Sciatic nerve (tissue), 2 donors: ENCODE data around the gene ADPRHL1. TPM values are rescaled to one million over a fixed set of nuclear protein-coding genes. Genes with fewer than 3 reads are reported as not detected.
"Not testable (repeated sequence)": the region's sequence is repeated elsewhere in the genome, so short reads cannot be mapped to it uniquely, and the experiment has no call there.

Experiments used
- ATAC-seq: fragments of 200-7000 bp; cut with Tn5 transposase; one replicate; pipeline ENCODE4 v1.9.1; 2020; ENCODE audit warnings: mild to moderate bottlenecking, moderate library complexity
- DNase-seq: peaks from one replicate; pipeline ENCODE4 v3.0.0-alpha.2; 2020; ENCODE audit warnings: low spot score
- intact Hi-C: fragments of 100-400 bp; cut with DNase I; formaldehyde crosslinking; loops from one replicate; pipeline ENCODE4 v1.14.2; 2022
- total RNA-seq: library from RNA; stranded (reverse); fragmentation: NEBNext Ultra II Directional; extraction: Animal tissue kit (Norgen Biotek cat#: 25700); gene quantifications from one replicate; pipeline ENCODE4 v1.2.1, GENCODE V29; 2021
- donor health status: DM: no; HTN: no; CAD: no.
- donor health status: DM: no; HTN: no; CAD: no.

Gene ADPRHL1
- total RNA-seq, 1 donor from 2014 or later = 14.5 TPM

GRCh38 chr13:113460599-113460998 is 7.3 kb upstream of the ADPRHL1 start:
- ATAC-seq = no peak
- no peak for DNase-seq
- intact Hi-C loops = no loop called here

- ATAC-seq = no peak
- intact Hi-C loops = no loop called here
- peak; percentile 50 for DNase-seq
Observed at GRCh38 chr13:113460064-113460555, 6.8 kb upstream of the ADPRHL1 start.

GRCh38 chr13:113458253-113459065 is 5.2 kb upstream of the ADPRHL1 start:
- DNase-seq = no peak
- intact Hi-C loops = no loop called here
- ATAC-seq = peak; percentile 46

- ATAC-seq (no peak), DNase-seq (no peak)
- intact Hi-C loops = no loop called here
Observed at GRCh38 chr13:113457510-113457909, 4.2 kb upstream of the ADPRHL1 start.

GRCh38 chr13:113456116-113456702 is 2.9 kb upstream of the ADPRHL1 start:
- DNase-seq = no peak
- intact Hi-C loops = no loop called here
- ATAC-seq = no peak

- no peak for DNase-seq
- intact Hi-C loops = no loop called here
- no peak for ATAC-seq
Observed at GRCh38 chr13:113455384-113455783, 2.1 kb upstream of the ADPRHL1 start.

- ATAC-seq = no peak
- intact Hi-C loops = no loop called here
- DNase-seq = no peak
Observed at GRCh38 chr13:113454936-113455335, 1.6 kb upstream of the ADPRHL1 start.

GRCh38 chr13:113452466-113452865 is 822 bp downstream of the ADPRHL1 start:
- no peak for ATAC-seq
- no peak for DNase-seq
- intact Hi-C loops = no loop called here

GRCh38 chr13:113451951-113452421 is 1.3 kb downstream of the ADPRHL1 start:
- ATAC-seq (no peak), DNase-seq (peak; percentile 43)

GRCh38 chr13:113450861-113451620 is 2.2 kb downstream of the ADPRHL1 start:
- peak; percentile 64 for DNase-seq
- intact Hi-C loops, ATAC-seq: not testable (repeated sequence)

More at GRCh38 chr13:113451951-113452421, 1.3 kb downstream of the ADPRHL1 start:
- intact Hi-C loops = no loop called here

- peak; percentile 15 for DNase-seq
- intact Hi-C loops, ATAC-seq: not testable (repeated sequence)
Observed at GRCh38 chr13:113450348-113450744, 2.9 kb downstream of the ADPRHL1 start.

- intact Hi-C loops = no loop called here
- peak; percentile 23 for DNase-seq
Observed at GRCh38 chr13:113449693-113450347, 3.5 kb downstream of the ADPRHL1 start.

GRCh38 chr13:113448885-113449692 is 4.2 kb downstream of the ADPRHL1 start:
- intact Hi-C loops = no loop called here
- peak; percentile 60 for DNase-seq
- peak; percentile 74 for ATAC-seq

More at GRCh38 chr13:113449693-113450347, 3.5 kb downstream of the ADPRHL1 start:
- no peak for ATAC-seq

- intact Hi-C loops = no loop called here
- ATAC-seq (peak; percentile 11), DNase-seq (peak; percentile 55)
Observed at GRCh38 chr13:113448545-113448884, 4.8 kb downstream of the ADPRHL1 start.

- peak; percentile 31 for DNase-seq
- intact Hi-C loops = no loop called here
- no peak for ATAC-seq
Observed at GRCh38 chr13:113447596-113447995, 5.7 kb downstream of the ADPRHL1 start.

GRCh38 chr13:113446488-113446854 is 6.8 kb downstream of the ADPRHL1 start:
- intact Hi-C loops = no loop called here
- DNase-seq (no peak), ATAC-seq (no peak)

GRCh38 chr13:113445791-113446487 is 7.3 kb downstream of the ADPRHL1 start:
- ATAC-seq (no peak), DNase-seq (peak; percentile 47)
- intact Hi-C loops = no loop called here

- intact Hi-C loops = no loop called here
- DNase-seq (peak; percentile 47), ATAC-seq (no peak)
Observed at GRCh38 chr13:113443991-113444390, 9.3 kb downstream of the ADPRHL1 start.
